Activated CD8-positive, alpha-beta memory T cell treated with anti-CD3 and anti-CD28 coated beads, Interleukin-2, amount 10 ng/mL, durations not matched to agents 7 days and 5 days (primary cell): ENCODE data around the gene LINGO4. TPM values are rescaled to one million over a fixed set of nuclear protein-coding genes. Genes with fewer than 3 reads are reported as not detected.

Experiments
- ATAC-seq: fragments of 150-1000 bp; cut with Tn5 transposase; one replicate; pipeline ENCODE4 v1.10.0; 2021; ENCODE audit warnings: moderate library complexity
- CTCF ChIA-PET: fragments of 350-600 bp; sonication (Branson Sonifier 250); formaldehyde crosslinking; loops from one replicate; lab custom pipeline; 2021; ENCODE audit warnings: antibody characterized with exemption; lab: Charles Lee
- DNase-seq: peaks from one replicate; pipeline ENCODE4 v3.0.0-alpha.2; 2020
- H3K27ac Mint-ChIP-seq: one replicate; pipeline ENCODE4 v1.8.0; 2021; ENCODE audit warnings: mild to moderate bottlenecking, mixed read lengths
- H3K27me3 Mint-ChIP-seq: one replicate; pipeline ENCODE4 v1.8.0; 2021; ENCODE audit warnings: mixed read lengths
- H3K36me3 Mint-ChIP-seq: one replicate; pipeline ENCODE4 v1.8.0; 2021; ENCODE audit warnings: mild to moderate bottlenecking, mixed read lengths
- H3K4me1 Mint-ChIP-seq: one replicate; pipeline ENCODE4 v1.8.0; 2021; ENCODE audit warnings: mixed read lengths
- H3K4me3 Mint-ChIP-seq: one replicate; pipeline ENCODE4 v1.8.0; 2021; ENCODE audit warnings: mild to moderate bottlenecking, moderate library complexity, mixed read lengths
- H3K9me3 Mint-ChIP-seq: one replicate; pipeline ENCODE4 v1.8.0; 2022; ENCODE audit warnings: low read depth, mixed read lengths
- total RNA-seq, 2 experiments: library from RNA; stranded (reverse); gene quantifications; one replicate each; pipeline ENCODE4 v1.2.3, GENCODE V29; 2021

Gene LINGO4
- total RNA-seq, 2 experiments from 2014 or later = 0.07 to 0.15 TPM

DNA sequence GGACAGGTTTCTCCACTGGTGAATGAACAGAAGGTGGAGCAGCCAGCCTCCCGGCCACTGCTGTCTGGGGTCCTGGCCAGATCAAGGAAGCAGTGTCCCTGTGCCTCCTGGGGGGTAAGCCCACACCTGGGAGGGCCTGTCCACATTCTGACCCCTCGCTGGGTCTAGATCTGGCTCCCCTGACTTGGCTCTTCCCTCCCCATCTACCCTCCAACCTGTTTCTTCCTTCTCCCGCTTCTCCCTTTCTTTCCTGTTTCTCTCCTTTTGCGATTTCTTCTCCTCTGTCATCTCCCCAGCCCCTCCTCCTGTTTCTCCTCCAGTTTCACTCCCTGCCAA is 26.0 kb upstream of the LINGO4 start:
- ATAC-seq (no peak), DNase-seq (no peak)
- Mint-ChIP-seq H3K27me3 (no peaks in the 10 kb centered on the region), H3K36me3 (no peaks in the 10 kb centered on the region), H3K27ac (peak overlapping the region; percentile 81), H3K4me3 (no peak overlapping the region), H3K9me3 (no peaks in the 10 kb centered on the region), H3K4me1 (peaks cover 72% of the 10 kb centered on the region)
- CTCF ChIA-PET = interaction anchor here (0.6 to 1.5 kb wide), 4 partner anchors 11 to 237 kb away, joined by 3 to 5 read pairs (median 3); no protein-coding TSS in a partner anchor

DNA sequence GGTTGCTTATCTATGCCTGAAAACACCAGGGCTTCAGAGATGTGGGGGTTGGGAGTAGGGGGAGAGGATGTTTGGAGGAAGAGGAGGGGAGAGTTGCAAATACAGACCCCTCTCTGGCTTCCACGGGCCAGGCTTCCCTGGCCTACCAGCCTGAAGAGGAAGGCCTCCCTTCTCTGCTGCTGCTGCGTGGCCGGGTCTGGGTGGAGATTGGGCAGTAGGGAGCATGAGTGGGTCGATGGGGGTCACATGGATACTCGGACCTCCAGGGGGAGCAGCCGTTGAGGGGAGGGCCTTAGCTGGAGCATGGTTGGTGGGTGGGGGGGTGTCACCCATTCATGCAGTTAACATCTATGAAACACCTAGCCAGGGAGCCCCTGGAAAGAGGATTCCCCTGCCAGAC is 24.8 kb upstream of the LINGO4 start:
- H3K4me1 Mint-ChIP-seq = peaks cover 73% of the 10 kb centered on the region
- H3K9me3 Mint-ChIP-seq = no peaks in the 10 kb centered on the region
- peak overlapping the region; percentile 83 for H3K27ac Mint-ChIP-seq

DNA sequence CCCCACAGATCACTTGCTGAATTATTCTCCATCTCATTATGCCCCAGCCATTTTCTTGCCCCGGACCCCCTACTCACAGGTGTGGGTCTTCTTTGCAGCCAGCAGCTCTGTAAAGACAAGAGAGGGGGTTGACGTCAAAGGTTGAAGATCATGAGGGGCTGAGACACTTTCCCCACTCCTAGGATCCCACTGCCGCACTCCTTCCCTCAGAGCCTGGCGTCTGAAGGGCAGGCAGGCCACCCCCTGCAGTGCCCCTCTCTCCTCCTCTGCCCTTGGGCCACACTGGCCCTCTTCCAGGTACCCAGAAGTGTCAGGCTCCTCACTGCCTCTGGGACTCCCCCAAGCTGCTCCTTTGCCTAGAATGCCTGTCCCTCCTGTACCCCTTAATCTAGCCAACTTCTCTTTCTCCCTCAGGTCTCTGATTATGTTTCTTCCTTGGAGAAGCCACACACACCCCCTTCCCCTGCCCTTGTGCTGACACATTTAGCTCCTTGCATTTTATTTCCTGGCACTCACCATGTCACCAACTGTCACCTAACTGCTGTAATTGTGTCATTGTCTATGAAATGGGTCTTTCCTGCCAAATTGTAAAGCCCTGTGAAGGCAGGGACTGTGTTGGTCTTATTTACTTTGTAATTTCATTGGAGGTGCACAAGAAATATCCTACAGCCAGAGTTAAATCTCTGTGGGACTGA is 24.3 kb upstream of the LINGO4 start:
- Mint-ChIP-seq H3K9me3 (no peaks in the 10 kb centered on the region), H3K4me3 (peak overlapping the region; percentile 48), H3K4me1 (peaks cover 68% of the 10 kb centered on the region), H3K27ac (peak overlapping the region; percentile 83), H3K27me3 (no peaks in the 10 kb centered on the region), H3K36me3 (no peaks in the 10 kb centered on the region)
- ATAC-seq (peak; percentile 11), DNase-seq (no peak)
- CTCF ChIA-PET = interaction anchor here (1.0 to 1.1 kb wide), 2 partner anchors 14 to 17 kb away, joined by 4 to 6 read pairs; no protein-coding TSS in a partner anchor

More for the DNA sequence above, 24.8 kb upstream of the LINGO4 start:
- Mint-ChIP-seq H3K4me3 (no peak overlapping the region), H3K36me3 (no peaks in the 10 kb centered on the region), H3K27me3 (no peaks in the 10 kb centered on the region)
- ATAC-seq = no peak
- CTCF ChIA-PET = interaction anchor here (0.7 to 1.1 kb wide), 10 partner anchors 8 to 293 kb away, joined by 3 to 6 read pairs (median 4); partner anchors contain the start of gene C2CD4D
- no peak for DNase-seq

DNA sequence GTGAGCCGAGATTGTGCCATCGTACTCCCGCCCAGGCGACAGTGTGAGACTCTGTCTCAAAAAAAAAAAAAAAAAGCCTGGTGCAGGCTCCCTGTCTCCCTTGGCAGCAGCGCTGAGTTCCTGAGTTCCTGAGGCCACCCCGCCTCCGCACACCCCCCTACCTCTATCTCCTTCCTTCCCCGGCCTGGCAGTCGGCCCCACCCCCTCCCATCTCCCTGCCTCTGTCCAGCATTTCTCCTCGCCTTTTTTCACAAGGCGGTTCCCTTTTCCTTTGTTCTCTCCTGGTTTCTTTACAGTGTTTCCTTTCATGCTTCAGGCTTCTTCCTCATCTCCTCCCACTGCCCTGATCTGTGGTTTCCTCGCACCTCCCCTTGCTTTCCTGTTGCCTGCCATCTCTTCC is 23.7 kb upstream of the LINGO4 start:
- ATAC-seq = no peak
- Mint-ChIP-seq H3K4me3 (peak overlapping the region; percentile 48), H3K36me3 (no peaks in the 10 kb centered on the region), H3K27ac (peak overlapping the region; percentile 83), H3K4me1 (peaks cover 63% of the 10 kb centered on the region), H3K27me3 (no peaks in the 10 kb centered on the region), H3K9me3 (no peaks in the 10 kb centered on the region)
- no peak for DNase-seq
- CTCF ChIA-PET = interaction anchor here (1.5 kb wide), 1 partner anchor 8 kb away, joined by 4 read pairs; no protein-coding TSS in a partner anchor

DNA sequence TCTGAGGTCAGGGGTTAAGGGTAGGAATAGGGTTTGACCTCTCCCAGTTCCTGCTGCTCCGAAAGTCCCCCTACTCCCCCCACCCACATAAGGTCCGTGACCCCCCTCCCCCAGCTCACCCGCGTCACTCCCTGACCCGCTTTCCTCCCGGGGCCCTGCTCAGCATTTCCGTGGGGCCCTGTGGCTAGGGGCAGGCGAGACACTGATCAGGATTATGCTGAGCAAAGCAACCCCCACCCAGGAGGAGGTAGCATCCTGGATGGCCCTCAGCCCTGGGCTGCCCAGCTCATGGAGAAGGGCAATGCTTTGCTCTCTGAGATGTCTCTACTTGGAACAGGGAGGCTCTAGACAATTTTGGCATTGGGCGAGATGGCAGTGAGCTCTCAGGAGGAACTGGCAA is 22.6 kb upstream of the LINGO4 start:
- CTCF ChIA-PET = interaction anchor here (0.9 to 1.5 kb wide), 2 partner anchors 9 to 39 kb away, joined by 3 to 4 read pairs; no protein-coding TSS in a partner anchor
- DNase-seq (no peak), ATAC-seq (no peak)
- no peak overlapping the region for H3K27ac Mint-ChIP-seq
- no peaks in the 10 kb centered on the region for H3K27me3 Mint-ChIP-seq
- no peaks in the 10 kb centered on the region for H3K9me3 Mint-ChIP-seq
- H3K4me3 Mint-ChIP-seq = no peak overlapping the region
- H3K36me3 Mint-ChIP-seq = no peaks in the 10 kb centered on the region
- H3K4me1 Mint-ChIP-seq = peaks cover 59% of the 10 kb centered on the region

DNA sequence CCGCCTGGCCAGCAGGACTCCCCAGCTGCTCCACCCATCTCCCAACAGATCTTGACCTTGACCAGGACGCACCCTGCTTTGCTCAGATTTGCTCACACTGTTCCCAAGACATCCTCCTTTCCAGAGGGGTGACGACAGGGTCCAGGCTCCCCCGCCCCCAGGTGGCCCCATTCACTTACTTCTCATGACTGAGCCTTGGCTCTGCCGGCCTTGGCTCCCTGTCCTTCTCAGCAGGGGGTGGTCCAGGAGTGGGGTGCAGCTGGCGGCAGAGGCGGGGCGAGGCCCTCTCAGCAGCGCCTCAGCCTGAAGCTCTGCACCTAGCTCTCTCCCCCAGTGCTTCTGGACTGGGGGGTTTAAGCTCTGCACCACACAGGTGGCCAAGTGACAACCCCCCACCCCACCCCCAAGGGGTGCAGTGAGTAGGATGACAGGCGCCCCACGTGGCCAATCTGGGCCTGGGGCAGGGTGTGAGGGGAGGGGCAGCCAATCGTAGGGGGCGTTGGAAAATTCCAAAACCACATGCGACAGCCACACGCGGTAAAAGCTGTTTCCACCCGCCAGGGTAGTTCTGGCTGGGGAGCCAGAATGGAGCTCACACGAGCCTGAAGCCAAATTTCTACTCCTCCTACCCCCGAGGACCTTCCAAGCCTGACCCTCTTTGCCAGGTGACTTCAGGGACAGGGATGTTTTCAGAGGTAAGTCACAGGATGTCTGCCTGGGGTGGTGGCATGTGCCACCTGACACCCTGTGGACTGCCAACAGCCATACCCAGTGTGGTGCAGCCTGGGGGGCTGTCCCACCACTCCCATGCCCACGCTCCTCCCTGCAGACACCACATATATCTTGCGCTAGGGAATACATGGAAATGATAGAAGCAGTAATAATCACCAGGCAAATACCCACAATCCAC is 20.8 kb upstream of the LINGO4 start:
- Mint-ChIP-seq H3K4me3 (no peak overlapping the region), H3K27me3 (no peaks in the 10 kb centered on the region), H3K36me3 (no peaks in the 10 kb centered on the region), H3K9me3 (no peaks in the 10 kb centered on the region), H3K4me1 (peaks cover 64% of the 10 kb centered on the region), H3K27ac (no peak overlapping the region)
- ATAC-seq = no peak
- no peak for DNase-seq
- CTCF ChIA-PET = interaction anchor here (0.8 kb wide), 1 partner anchor 9 kb away, joined by 3 read pairs; no protein-coding TSS in a partner anchor

DNA sequence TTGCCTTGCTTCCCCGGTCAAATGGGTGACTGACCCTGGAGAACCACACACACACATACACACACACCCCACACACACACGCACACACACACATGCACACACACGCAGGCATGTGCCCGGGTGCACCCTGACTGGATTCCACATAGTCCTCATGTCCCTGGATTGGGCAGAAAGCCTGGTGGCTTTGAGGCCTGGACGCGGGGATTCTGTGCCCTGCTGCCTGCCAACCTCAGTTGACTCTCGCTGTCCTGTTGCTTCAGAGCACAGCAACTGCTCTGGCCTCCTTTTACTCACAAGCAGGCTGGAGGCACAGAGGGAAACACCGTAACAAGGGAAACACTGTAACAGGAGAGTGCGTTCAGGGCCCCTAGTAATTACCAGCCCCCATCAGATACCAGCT is 20.0 kb upstream of the LINGO4 start:
- Mint-ChIP-seq H3K9me3 (no peaks in the 10 kb centered on the region), H3K36me3 (no peaks in the 10 kb centered on the region), H3K4me3 (no peak overlapping the region), H3K4me1 (peaks cover 64% of the 10 kb centered on the region), H3K27ac (no peak overlapping the region), H3K27me3 (no peaks in the 10 kb centered on the region)
- CTCF ChIA-PET = interaction anchor here (0.6 to 1.4 kb wide), 2 partner anchors 11 to 392 kb away, joined by 3 to 5 read pairs; no protein-coding TSS in a partner anchor
- no peak for DNase-seq
- ATAC-seq = no peak

DNA sequence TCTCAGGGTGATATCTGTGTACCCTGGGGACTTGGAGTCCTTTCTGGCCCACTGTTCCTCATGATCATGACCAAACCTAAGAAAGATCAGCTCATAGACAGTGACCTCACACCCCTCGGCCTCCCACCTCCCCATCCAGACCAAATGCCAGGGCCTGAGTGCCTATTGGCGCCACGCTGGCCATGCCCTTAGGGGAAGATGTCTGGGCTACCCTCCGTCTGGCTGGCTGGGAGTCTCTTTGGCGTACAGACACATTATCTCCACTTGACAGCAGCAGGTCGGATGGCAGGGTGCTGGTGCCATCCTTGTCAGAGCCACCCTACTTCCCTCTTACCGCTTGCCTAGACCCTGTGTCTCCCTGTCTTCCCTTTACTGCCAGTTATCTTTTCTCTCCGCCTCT is 18.0 kb upstream of the LINGO4 start:
- Mint-ChIP-seq H3K4me3 (no peak overlapping the region), H3K36me3 (no peaks in the 10 kb centered on the region), H3K27me3 (no peaks in the 10 kb centered on the region), H3K9me3 (no peaks in the 10 kb centered on the region), H3K27ac (no peak overlapping the region), H3K4me1 (peaks cover 51% of the 10 kb centered on the region)
- DNase-seq = no peak
- CTCF ChIA-PET = interaction anchor here (1.6 to 2.9 kb wide), 2 partner anchors 11 to 14 kb away, joined by 6 to 7 read pairs; no protein-coding TSS in a partner anchor
- ATAC-seq = no peak

DNA sequence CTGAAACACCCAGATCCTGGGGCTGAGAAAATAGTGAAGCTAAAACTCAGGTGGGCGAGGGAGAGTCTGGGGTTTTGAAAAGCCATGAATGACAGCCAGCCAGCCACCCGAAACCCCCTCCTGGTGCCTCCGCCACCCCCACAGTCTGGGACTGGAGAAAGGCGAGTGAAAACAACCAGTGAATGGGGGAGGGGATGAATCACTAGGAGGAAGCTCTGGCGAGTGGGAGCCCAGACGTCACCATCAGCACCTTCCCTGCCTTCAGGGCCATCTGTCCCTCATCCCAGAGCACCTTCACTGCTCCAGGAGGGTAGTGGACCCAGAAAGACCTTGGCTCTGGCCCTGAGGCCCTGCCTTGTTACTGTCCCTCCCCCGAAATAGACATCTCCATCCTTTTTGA is 17.2 kb upstream of the LINGO4 start:
- Mint-ChIP-seq H3K4me1 (peaks cover 43% of the 10 kb centered on the region), H3K9me3 (no peaks in the 10 kb centered on the region), H3K27me3 (no peaks in the 10 kb centered on the region), H3K27ac (peak overlapping the region; percentile 49), H3K4me3 (no peak overlapping the region), H3K36me3 (no peaks in the 10 kb centered on the region)
- no peak for DNase-seq
- CTCF ChIA-PET = interaction anchor here (0.6 to 2.9 kb wide), 5 partner anchors 8 to 33 kb away, joined by 3 to 7 read pairs (median 4); partner anchors contain the start of gene C2CD4D
- ATAC-seq = no peak

DNA sequence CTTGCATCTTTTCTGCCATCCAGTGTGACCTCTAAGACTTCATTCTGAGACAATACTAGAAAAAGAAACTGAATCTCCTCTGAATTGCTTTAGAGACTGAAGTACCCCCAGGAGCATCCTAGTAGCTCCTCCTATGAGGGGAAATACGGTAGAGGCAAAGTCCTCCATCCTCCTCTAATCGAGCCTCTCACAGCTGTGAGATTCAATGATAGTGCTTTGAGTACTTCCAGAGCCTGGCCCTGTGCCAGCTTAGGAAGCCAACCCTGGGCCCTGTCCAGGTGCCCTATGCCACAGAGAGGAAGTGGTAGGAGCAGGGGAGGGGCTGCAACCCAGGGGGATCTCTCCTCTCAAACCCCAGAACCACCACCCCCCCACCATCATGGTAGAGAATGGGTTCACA is 15.7 kb upstream of the LINGO4 start:
- Mint-ChIP-seq H3K9me3 (no peaks in the 10 kb centered on the region), H3K27ac (peak overlapping the region; percentile 6), H3K4me3 (no peak overlapping the region), H3K27me3 (no peaks in the 10 kb centered on the region), H3K4me1 (peaks cover 50% of the 10 kb centered on the region), H3K36me3 (no peaks in the 10 kb centered on the region)
- CTCF ChIA-PET = interaction anchor here (0.8 to 1.1 kb wide), 6 partner anchors 9 to 62 kb away, joined by 3 to 5 read pairs (median 4); partner anchors contain the start of gene MRPL9
- DNase-seq = no peak
- ATAC-seq = peak; percentile 32

DNA sequence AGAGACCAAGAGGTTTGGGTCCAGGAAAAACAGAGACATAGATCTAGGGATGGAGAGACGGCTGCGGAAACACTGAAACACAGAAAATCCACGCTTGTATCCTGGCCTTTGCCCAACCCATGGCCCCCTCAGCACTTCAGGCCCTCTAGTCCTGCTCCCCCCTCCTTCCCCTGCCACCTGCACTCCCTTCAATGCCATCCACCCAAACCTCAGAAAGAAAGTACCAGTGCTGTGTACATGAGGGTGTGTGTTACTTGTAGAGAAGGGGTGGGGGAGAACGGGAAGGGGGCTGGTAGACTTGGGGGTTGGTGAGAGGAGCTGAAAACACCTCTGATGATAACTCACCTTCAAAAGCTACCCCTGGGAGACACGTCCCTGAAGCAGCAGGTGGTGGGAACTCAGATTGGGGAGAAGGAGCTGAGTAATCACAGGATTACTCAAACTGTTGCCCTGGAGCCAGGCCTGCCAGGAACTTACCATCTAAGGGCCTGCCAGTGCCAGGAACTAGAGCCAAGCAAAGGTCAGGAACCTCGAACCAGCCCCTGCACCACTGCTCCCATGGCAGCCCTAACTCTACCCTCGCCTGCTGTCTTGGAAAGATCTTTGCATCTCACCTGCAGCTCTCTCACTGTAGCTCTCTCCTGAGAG is 14.9 kb upstream of the LINGO4 start:
- ATAC-seq = no peak
- DNase-seq = no peak
- CTCF ChIA-PET = interaction anchor here (0.8 to 1.1 kb wide), 7 partner anchors 9 to 61 kb away, joined by 3 to 5 read pairs (median 4); partner anchors contain the start of gene MRPL9
- peaks cover 58% of the 10 kb centered on the region for H3K4me1 Mint-ChIP-seq
- H3K4me3 Mint-ChIP-seq = no peak overlapping the region
- H3K27ac Mint-ChIP-seq = no peak overlapping the region
- H3K36me3 Mint-ChIP-seq = no peaks in the 10 kb centered on the region
- H3K27me3 Mint-ChIP-seq = no peaks in the 10 kb centered on the region
- H3K9me3 Mint-ChIP-seq = no peaks in the 10 kb centered on the region

DNA sequence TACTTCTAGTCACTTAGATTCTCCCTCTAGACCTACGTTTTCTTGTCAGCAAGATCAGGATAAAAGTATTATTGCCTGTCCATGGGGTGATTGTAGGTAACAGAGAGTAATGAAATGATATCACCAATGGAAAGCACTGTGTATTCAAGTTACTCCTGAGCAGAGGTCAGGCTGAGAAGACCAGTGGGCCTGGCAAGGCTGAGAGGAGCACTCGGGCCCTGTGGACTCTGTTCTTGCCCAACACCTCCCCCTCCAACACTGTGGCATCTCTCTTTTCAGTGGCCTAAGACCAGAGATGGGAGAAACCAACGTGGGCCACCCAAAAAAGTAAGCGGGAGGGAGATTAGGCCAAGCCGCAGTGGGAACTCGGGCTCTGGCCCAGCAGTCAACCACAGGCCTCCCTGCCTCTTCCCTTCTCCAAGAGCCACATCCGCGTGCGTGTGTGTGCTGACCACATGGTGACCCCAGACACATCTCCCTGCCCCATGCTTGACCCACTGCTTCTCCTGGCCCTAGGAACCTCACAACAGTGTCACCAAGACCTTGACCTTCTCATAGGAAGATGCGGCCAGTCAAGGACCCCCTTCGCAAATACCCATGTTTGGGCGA is 14.1 kb upstream of the LINGO4 start:
- H3K27ac Mint-ChIP-seq = no peak overlapping the region
- no peaks in the 10 kb centered on the region for H3K9me3 Mint-ChIP-seq
- ATAC-seq = no peak
- no peaks in the 10 kb centered on the region for H3K27me3 Mint-ChIP-seq
- H3K4me3 Mint-ChIP-seq = no peak overlapping the region
- CTCF ChIA-PET = interaction anchor here (1.0 to 1.4 kb wide), 2 partner anchors 16 to 17 kb away, joined by 3 read pairs; no protein-coding TSS in a partner anchor
- H3K36me3 Mint-ChIP-seq = no peaks in the 10 kb centered on the region
- peaks cover 62% of the 10 kb centered on the region for H3K4me1 Mint-ChIP-seq
- DNase-seq = no peak
